Glomerular visceral epithelial cell (primary cell): ENCODE results near the gene IFNA4.
A peak's percentile ranks its signal among the peaks of the same experiment; 100 is the strongest.
"Not testable (repeated sequence)": the region's sequence is repeated elsewhere in the genome, so short reads cannot be mapped to it uniquely, and the experiment has no call there.

ENCODE experiments used
- DNase-seq: peaks from one replicate; pipeline ENCODE4 v3.0.0-alpha.2; 2016; ENCODE audit errors: extremely low spot score

IFNA4 gene

DNA sequence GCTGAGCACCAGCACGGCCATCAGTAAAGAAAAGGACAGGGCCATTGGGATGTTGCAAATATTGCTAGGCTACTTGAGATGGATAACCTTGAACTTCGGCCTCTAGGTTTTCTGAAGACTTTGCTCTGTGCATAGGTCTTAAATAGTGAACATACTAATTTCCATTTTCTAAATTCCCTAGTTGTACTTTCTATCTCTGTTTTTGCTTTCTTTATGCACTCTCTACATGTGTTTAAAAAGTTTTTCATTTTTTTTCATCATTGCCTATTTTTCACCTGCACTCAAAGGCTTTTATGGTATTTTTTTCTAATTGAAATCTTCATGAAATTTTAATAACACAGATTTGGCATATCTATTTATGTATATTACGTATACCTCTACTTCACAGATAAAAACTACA is at the start of gene IFNA4:
Gene IFNA4, minus strand, starts transcription at position 101 of the 400 bp plus-strand sequence. Its CDS starts 56 bp downstream, at position 45.
- not testable (repeated sequence) for DNase-seq

DNA sequence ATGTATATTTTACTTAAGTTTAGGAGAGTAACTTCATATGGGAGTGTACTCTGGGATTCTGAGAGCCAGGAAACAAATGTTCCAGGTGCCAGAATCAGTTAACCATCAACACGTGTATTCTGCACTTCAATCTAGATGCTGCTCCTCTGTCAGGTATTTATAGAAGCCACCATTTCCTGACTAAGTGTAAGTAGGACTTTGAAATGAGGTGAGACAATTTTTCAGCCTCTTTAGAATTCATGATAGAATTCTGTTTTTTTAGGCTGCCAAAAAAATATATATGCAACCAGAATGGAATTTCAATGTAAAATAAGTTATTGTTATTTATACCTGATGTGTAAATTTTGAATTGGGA is 49.0 kb upstream of the IFNA4 start:
- DNase-seq = not testable (repeated sequence)

DNA sequence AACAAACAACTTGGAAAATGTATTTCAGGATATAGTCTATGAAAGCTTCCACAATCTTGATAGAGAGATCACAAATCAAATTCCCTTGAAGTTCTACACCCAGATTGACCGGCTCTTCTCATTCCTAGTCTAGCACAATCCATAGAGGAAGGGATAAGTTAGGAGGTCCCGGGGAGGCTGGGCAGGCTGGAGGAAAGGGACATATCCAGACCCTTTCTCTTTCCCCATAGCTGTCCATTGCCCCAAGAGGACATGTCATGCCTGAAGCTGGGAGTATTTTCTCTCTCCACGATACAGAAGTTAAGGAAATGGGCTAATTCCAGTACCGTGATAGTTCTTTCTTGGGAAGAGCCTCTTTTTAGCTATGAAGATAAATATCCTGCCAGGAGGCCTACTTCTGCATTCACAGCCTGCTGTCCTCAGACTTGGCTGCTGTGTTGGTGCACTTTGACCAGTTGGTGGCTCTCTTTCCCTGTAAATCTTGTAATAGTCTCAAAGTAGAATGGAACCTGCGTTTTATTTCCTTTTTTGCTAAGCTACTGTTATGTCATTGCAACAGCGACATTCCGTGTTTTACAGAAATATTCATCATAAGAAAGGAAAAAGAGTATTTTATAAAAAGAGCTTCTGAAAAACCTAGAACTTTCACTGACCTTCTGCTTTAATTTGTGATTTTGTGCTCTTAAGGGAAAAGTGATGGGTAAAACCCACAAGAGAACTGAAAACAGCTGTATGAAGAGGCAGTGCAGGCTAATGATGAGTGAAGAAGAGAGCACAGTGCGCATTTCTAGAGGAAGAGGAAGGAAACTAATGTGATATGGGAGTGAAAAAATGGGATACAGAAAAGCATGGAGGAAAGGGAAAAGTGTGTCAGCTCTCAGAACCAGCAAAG is 48.3 kb upstream of the IFNA4 start:
- DNase-seq = peak; percentile 37

DNA sequence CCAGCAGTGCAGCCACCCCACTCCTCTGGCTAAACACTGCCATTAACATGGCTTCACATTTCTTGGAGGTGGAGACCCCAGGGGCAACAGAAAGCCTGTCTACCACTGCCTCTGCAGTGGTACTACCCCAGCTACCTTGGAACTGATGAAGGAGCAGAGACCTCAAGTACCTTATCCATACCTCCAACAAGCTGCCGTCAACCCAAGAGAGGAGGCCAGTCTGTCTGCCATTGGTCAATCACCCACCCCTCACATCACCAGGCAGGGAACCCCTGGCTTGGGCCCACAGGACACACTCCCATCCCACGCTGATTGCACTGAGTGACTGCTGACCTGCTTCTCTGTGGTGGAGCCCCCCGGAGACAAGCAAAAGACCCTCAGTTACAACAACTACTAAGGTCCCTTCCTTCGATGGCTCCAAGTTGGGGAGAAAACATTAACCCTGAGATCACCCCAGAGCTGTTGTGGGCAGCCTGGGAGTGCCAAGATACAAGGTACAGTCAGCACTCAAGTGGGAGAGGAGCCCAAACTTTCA is 46.8 kb upstream of the IFNA4 start:
- DNase-seq = no peak

DNA sequence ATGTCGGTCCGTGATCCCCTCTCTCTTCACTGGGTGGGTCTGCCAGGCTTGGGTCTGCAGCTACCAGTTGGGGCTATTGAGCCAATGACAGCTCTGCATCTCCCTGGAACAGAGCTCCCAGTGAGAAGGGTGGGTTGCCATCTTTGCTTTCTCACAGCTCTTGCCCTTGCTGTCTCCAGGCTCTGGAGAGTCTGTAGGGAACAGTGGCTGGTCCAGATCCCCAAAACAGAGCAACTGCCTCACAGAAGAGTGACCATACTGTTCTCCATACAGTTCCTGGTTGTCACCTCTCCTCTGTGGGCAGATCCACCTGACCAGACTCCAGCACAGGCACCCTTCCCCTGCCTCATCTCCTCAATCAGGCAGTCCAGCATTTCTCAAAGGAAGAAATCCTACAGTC is 45.9 kb upstream of the IFNA4 start:
- no peak for DNase-seq

DNA sequence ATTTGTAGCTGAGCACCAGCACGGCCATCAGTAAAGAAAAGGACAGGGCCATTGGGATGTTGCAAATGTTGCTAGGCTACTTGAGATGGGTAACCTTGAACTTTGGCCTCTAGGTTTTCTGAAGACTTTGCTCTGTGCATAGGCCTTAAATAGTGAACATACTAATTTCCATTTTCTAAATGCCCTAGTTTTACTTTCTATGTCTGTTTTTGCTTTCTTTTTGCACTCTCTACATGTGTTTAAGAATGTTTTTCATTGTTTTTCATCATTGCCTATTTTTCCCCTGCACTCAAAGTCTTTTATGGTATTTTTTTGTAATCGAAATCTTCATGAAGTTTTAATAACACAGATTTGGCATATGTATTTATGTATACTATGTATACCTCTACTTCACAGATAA is 40.7 kb upstream of the IFNA4 start, which contains the start of gene IFNA17:
Gene IFNA17, minus strand, starts transcription at position 101 of the 400 bp plus-strand sequence. Its CDS starts 49 bp downstream, at position 52.
- no peak for DNase-seq

DNA sequence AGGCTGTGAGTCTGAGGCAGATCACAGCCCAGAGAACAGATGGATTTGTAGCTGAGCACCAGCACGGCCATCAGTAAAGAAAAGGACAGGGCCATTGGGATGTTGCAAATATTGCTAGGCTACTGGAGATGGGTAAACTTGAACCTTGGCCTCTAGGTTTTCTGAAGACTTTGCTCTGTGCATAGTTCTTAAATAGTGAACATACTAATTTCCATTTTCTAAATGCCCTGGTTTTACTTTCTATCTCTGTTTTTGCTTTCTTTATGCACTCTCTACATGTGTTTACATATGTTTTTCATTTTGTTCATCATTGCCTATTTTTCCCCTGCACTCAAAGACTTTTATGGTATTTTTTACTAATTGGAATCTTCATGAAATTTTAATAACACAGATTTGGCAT is 29.8 kb upstream of the IFNA4 start, which contains the start of gene IFNA16:
Gene IFNA16, minus strand, starts transcription at position 101 of the 400 bp plus-strand sequence. Its CDS starts 6 bp downstream, at position 95.
- not testable (repeated sequence) for DNase-seq

DNA sequence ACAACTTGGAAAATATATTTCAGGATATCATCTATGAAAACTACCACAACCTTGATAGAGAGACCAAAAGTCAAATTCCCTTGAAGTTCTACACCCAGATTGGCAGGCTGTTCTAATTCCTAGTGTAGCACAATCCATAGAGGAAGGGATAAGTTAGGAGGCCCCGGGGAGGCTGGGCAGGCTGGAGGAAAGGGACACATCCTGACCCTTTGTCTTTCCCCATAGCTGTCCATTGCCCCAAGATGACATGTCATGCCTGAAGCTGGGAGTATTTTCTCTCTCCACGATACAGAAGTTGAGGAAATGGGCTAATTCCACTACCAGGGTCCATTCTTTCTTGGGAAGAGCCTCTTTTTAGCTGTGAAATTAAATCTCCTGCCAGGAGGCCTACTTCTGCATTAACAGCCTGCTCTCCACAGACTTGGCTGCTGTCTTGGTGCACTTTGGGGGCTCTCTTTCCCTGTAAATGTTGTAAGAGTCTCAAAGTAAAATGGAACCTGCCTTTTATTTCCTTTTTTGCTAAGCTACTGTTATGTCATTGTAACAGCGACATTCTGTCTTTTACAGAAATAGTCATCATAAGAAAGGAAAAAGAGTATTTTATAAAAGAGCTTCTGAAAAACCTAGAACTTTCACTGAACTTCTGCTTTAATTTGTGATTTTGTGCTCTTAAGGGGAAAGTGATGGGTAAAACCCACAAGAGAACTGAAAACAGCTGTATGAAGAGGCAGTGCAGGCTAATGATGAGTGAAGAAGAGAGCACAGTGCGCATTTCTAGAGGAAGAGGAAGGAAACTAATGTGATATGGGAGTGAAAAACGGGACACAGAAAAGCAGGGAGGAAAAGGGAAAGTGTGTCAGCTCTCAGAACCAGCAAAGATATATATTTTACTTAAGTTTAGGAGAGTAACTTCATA is 26.3 kb upstream of the IFNA4 start:
- DNase-seq = not testable (repeated sequence)

DNA sequence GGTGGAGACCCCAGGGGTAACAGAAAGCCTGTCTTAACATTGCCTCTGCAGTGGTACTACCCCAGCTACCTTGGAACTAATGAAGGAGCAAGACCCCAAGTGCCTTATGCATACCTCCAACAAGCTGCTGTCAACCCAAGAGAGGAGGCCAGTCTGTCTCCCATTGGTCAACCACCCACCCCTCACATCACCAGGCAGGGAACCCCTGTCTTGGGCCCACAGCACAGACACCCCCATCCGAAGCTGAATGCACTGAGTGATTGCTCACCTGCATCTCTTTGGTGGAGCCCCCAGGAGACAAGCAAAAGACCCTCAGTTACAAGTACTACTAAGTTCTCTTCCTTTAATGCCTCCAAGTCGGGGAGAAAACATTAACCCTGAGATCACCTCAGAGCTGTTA is 24.8 kb upstream of the IFNA4 start:
- not testable (repeated sequence) for DNase-seq

DNA sequence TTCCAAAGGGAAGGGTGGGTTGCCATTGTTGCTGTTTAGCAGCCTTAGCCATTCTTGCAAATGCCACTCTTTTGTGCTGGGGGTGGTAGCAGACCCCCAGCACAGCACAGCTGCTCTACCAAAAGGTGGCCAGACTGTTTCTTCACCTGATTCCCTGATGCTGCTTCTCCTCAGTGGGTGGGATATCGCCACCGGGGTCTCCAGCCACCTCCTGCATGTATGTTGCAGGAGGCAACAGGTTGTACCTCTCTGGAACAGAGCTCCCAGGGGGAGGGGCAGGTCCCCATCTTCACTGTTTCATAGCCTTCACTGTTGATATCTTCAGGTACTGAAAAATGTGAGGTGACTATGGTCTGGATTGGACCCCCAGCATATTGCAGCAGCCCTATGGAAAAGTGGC is 23.4 kb upstream of the IFNA4 start:
- DNase-seq = not testable (repeated sequence)

DNA sequence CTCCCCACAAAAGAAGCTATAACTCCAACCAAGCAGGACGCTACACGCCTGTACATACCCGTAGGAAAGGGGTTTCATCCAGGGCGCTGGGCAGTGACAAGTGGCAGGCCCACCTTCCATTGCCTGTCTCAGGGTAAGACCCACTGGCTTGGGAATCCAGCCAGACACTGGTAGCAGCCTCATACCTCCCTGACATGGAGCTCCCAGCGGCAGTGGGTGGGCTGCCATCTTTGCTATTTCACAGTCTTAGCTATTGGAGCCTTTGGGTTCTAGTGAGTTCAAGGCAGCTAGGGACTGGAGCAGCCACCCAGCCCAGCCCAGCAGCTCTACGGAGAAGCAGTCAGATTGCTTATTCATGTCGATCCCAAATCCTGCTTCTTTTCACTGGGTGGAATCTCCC is 22.9 kb upstream of the IFNA4 start:
- DNase-seq = no peak

DNA sequence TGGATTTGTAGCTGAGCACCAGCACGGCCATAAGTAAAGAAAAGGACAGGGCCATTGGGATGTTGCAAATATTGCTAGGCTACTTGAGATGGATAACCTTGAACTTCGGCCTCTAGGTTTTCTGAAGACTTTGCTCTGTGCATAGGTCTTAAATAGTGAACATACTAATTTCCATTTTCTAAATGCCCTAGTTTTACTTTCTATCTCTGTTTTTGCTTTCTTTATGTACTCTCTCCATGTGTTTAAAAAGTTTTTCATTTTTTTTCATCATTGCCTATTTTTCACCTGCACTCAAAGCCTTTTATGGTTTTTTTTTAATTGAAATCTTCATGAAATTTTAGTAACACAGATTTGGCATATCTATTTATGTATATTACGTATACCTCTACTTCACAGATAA is 19.7 kb upstream of the IFNA4 start, which contains the start of gene IFNA10:
Gene IFNA10, minus strand, starts transcription at position 101 of the 400 bp plus-strand sequence. Its CDS starts 46 bp downstream, at position 55.
- DNase-seq = not testable (repeated sequence)

DNA sequence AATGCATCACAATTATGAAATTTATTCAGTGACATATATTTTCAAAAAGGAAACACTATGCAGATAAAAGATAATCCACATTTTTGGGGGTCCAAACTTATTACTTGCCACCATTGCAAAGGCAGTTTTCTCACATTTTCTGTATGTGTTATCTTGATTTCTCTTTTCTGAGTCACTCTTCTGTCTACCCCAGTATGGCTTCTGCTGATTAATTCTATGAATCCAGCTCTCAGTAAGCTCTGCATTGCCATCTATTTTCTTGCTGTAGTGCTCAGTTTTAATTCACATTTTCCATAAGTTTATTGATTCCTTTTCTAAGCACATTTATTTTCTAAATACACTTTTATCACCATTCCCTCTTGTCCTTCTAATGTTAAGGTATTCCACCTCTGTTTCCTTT is 17.8 kb upstream of the IFNA4 start:
- DNase-seq = no peak

DNA sequence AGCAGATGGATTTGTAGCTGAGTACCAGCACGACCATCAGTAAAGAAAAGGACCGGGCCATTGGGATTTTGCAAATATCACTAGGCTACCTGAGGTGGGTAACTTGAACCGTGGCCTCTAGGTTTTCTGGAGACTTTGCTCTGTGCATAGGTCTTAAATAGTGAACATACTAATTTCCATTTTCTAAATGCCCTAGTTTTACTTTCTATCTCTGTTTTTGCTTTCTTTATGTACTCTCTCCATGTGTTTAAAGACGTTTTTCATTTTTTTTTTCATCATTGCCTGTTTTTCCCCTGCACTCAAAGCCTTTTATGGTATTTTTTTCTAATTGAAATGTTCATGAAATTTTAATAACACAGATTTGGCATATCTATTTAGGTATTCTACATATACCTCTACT is 14.7 kb upstream of the IFNA4 start, which contains the start of gene IFNA7:
Gene IFNA7, minus strand, starts transcription at position 101 of the 400 bp plus-strand sequence. Its CDS starts 40 bp downstream, at position 61.
- DNase-seq = not testable (repeated sequence)

DNA sequence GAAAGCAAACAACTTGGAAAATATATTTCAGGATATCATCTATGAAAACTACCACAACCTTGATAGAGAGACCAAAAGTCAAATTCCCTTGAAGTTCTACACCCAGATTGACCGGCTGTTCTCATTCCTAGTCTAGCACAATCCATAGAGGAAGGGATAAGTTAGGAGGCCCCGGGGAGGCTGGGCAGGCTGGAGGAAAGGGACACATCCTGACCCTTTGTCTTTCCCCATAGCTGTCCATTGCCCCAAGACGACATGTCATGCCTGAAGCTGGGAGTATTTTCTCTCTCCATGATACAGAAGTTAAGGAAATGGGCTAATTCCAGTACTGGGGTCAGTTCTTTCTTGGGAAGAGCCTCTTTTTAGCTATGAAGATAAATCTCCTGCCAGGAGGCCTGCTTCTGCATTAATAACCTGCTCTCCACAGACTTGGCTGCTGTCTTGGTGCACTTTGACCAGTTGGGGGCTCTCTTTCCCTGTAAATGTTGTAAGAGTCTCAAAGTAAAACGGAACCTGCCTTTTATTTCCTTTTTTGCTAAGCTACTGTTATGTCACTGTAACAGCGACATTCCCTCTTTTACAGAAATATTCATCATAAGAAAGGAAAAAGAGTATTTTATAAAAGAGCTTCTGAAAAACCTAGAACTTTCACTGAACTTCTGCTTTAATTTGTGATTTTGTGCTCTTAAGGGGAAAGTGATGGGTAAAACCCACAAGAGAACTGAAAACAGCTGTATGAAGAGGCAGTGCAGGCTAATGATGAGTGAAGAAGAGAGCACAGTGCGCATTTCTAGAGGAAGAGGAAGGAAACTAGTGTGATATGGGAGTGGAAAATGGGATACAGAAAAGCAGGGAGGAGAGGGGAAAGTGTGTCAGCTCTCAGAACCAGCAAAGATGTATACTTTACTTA is 7.7 kb upstream of the IFNA4 start:
- peak; percentile 16 for DNase-seq

DNA sequence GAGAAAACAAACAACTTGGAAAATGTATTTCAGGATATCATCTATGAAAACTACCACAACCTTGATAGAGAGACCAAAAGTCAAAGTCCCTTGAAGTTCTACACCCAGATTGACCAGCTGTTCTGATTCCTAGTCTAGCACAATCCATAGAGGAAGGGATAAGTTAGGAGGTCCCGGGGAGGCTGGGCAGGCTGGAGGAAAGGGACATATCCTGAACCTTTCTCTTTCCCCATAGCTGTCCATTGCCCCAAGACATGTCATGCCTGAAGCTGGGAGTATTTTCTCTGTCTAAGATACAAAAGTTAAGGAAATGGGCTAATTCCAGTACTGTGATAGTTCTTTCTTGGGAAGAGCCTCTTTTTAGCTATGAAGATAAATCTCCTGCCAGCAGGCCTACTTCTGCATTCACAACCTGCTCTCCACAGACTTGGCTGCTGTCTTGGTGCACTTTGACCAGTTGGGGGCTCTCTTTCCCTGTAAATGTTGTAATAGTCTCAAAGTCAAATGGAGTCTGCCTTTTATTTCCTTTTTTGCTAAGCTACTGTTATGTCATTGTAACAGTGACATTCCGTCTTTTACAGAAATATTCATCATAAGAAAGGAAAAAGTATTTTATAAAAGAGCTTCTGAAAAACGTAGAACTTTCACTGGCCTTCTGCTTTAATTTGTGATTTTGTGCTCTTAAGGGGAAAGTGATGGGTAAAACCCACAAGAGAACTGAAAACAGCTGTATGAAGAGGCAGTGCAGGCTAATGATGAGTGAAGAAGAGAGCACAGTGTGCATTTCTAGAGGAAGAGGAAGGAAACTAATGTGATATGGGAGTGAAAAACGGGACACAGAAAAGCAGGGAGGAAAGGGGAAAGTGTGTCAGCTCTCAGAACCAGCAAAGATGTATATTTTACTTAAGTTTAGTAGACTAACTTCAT is 4.3 kb downstream of the IFNA4 start:
- peak; percentile 4 for DNase-seq

DNA sequence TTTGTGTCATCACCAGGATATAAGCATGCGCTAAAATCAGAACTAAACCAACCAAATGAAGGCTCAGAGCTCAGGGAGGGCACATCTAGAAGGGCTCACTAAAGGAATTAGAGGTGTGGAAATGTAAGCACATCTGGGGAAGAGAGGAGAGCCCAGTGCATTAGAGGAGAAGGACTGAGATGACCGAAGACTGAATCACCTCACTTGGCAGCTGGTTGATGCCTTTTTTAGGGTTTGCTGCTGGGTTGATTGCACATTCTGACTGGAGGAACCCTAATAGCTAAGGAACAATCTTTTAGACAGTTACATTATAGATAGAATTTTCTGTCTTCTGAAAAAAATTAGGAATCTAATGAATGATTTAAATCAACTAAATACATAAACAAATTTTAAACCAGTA is 12.7 kb downstream of the IFNA4 start:
- DNase-seq = no peak

DNA sequence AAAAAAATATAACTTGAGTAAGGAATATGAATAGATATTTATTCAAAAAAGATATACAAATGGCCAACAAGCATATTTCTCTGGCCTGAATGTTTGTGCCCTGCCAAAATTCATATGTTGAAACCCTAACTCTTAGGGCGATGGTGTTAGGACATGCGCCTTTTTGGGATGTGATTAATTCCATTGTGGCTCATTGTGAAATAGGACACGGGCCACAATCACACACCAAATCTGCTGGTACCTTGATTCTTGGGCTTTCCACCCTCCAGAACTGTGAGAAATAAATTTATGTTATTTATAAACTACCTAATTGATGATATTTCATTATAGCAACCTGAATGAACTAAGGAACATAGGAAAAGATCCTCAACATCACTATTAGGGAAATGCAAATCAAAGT is 15.2 kb downstream of the IFNA4 start:
- DNase-seq = no peak

DNA sequence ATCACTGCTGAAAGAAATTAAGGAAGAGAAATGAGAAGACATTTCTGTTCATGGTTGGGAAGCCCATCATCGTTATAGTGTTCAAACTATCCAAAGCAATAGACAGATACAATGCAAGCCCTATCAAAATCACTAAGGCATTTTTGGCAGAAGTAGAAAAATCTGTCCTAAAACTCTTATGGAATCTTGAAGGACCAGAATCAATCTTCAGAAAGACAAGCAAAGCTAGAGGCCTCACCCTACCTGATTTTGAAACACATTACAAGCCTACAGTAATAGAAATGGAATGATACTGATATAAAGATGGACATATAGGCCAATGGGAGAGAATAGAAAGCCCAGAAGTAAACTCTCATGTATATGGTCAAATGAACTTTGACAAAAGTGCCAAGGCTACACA is 16.0 kb downstream of the IFNA4 start:
- DNase-seq = no peak

DNA sequence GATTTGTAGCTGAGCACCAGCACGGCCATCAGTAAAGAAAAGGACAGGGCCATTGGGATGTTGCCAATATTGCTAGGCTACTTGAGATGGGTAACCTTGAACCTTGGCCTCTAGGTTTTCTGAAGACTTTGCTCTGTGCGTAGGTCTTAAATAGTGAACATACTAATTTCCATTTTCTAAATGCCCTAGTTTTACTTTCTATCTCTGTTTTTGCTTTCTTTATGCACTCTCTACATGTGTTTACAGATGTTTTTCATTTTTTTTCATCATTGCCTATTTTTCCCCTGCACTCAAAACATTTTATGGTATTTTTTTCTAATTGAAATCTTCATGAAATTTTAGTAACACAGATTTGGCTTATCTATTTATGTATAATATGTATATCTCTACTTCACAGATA is 20.8 kb downstream of the IFNA4 start, which contains the start of gene IFNA21:
Gene IFNA21, minus strand, starts transcription at position 101 of the 400 bp plus-strand sequence. Its CDS starts 48 bp downstream, at position 53.
- DNase-seq = not testable (repeated sequence)
